Mesendoderm (in vitro differentiated cells): ENCODE data around the gene USP17L24. TPM values are rescaled to one million over a fixed set of nuclear protein-coding genes. Genes with fewer than 3 reads are reported as not detected.
"Not testable (repeated sequence)": the region's sequence is repeated elsewhere in the genome, so short reads cannot be mapped to it uniquely, and the experiment has no call there.

Experiments
- DNase-seq: peaks from one replicate; pipeline ENCODE4 v3.0.0; 2013
- H2AK5ac ChIP-seq: 2 replicates; pipeline ENCODE4 v1.6.1; 2013; ENCODE audit warnings: low read length, inconsistent platforms
- H2BK120ac ChIP-seq: 2 replicates; pipeline ENCODE4 v1.6.1; 2013; ENCODE audit warnings: low read depth, mild to moderate bottlenecking, low read length, moderate library complexity, mixed read lengths
- H2BK15ac ChIP-seq: replicated peaks from 2 replicates; pipeline ENCODE4 v1.6.1; 2013; ENCODE audit warnings: low read depth, mild to moderate bottlenecking, moderate library complexity
- H2BK5ac ChIP-seq: 2 replicates; pipeline ENCODE4 v1.6.1; 2013; ENCODE audit warnings: low read length, inconsistent platforms
- H3K18ac ChIP-seq: 2 replicates; pipeline ENCODE4 v1.6.1; 2013; ENCODE audit warnings: mild to moderate bottlenecking, low read length, mixed read lengths
- H3K23ac ChIP-seq: one replicate; pipeline ENCODE4 v1.6.1; 2013; ENCODE audit warnings: low read length
- H3K27ac ChIP-seq: 2 replicates; pipeline ENCODE4 v1.5.1; 2013; ENCODE audit warnings: low read depth, mild to moderate bottlenecking, inconsistent platforms, low read length, moderate library complexity
- H3K27me3 ChIP-seq: 2 replicates; pipeline ENCODE4 v1.6.1; 2013; ENCODE audit warnings: low read length, control low read depth, mild to moderate bottlenecking, inconsistent platforms; ENCODE audit not compliant: insufficient read depth, poor library complexity
- H3K36me3 ChIP-seq: 2 replicates; pipeline ENCODE4 v1.6.1; 2013; ENCODE audit warnings: low read length, inconsistent platforms; ENCODE audit not compliant: control insufficient read depth, insufficient read depth
- H3K4ac ChIP-seq: one replicate; pipeline ENCODE4 v1.6.1; 2013; ENCODE audit warnings: low read depth, mild to moderate bottlenecking, low read length, moderate library complexity
- H3K4me1 ChIP-seq: 2 replicates; pipeline ENCODE4 v1.6.1; 2013; ENCODE audit warnings: low read depth, low read length, inconsistent platforms; ENCODE audit not compliant: control insufficient read depth
- H3K4me2 ChIP-seq: 2 replicates; pipeline ENCODE4 v1.6.1; 2013; ENCODE audit warnings: low read length
- H3K4me3 ChIP-seq: 2 replicates; pipeline ENCODE4 v1.5.1; 2013; ENCODE audit warnings: mild to moderate bottlenecking, low read length
- H3K56ac ChIP-seq: one replicate; pipeline ENCODE4 v1.6.1; 2013; ENCODE audit warnings: low read length
- H3K79me1 ChIP-seq: 2 replicates; pipeline ENCODE4 v1.6.1; 2013; ENCODE audit warnings: low read length, inconsistent platforms
- H3K79me2 ChIP-seq: 2 replicates; pipeline ENCODE4 v1.6.1; 2013; ENCODE audit warnings: mild to moderate bottlenecking, low read length; ENCODE audit not compliant: control insufficient read depth, insufficient read depth
- H3K9ac ChIP-seq: 2 replicates; pipeline ENCODE4 v1.6.1; 2013; ENCODE audit warnings: low read length, inconsistent platforms
- H4K5ac ChIP-seq: one replicate; pipeline ENCODE4 v1.6.1; 2013; ENCODE audit warnings: low read length
- H4K8ac ChIP-seq: one replicate; pipeline ENCODE4 v1.6.1; 2013; ENCODE audit warnings: low read depth, mild to moderate bottlenecking, control low read depth, low read length, moderate library complexity
- WGBS: extraction: QIAGEN DNeasy Blood & Tissue Kit; methylation state at CpG from one replicate; pipeline ENCODE4 v1.1.7; 2013; ENCODE audit warnings: low lambda C conversion rate, missing lambda C conversion rate; ENCODE audit not compliant: insufficient coverage; ENCODE audit errors: extremely low coverage; 5-methylcytosine and 5-hydroxymethylcytosine counted together
- polyA plus RNA-seq, 2 experiments: library from polyadenylated mRNA; stranded (reverse); fragments of 200-250 nt; gene quantifications; one replicate each; pipeline ENCODE4 v1.2.3, GENCODE V29; 2013

The USP17L24 gene, protein sequence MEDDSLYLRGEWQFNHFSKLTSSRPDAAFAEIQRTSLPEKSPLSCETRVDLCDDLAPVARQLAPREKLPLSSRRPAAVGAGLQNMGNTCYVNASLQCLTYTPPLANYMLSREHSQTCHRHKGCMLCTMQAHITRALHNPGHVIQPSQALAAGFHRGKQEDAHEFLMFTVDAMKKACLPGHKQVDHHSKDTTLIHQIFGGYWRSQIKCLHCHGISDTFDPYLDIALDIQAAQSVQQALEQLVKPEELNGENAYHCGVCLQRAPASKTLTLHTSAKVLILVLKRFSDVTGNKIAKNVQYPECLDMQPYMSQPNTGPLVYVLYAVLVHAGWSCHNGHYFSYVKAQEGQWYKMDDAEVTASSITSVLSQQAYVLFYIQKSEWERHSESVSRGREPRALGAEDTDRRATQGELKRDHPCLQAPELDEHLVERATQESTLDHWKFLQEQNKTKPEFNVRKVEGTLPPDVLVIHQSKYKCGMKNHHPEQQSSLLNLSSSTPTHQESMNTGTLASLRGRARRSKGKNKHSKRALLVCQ
- not detected for polyA plus RNA-seq (2013, experiment 1 of 2)
- not detected for polyA plus RNA-seq (2013, experiment 2 of 2)

DNA sequence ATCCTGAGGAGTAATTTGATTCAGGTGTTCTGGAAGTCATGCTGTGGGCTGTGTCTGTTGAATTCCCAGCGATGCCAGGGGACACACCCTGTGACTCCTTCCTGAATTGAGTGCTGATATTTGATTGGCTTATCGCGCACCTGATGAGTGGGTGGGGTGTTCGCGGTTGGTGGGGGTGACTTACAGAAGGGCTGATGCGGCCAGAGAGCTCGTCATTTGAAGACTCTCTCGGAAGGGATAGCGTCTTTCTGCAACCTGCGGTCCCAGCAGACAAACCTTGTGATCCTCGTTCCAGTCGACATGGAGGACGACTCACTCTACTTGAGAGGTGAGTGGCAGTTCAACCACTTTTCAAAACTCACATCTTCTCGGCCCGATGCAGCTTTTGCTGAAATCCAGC is at the start of gene USP17L24:
Gene USP17L24, plus strand, starts transcription at position 301 of the 400 bp plus-strand sequence. Its CDS starts 0 bp downstream, at position 301.
- H3K4me1 ChIP-seq, DNase-seq, H3K9ac ChIP-seq, H3K79me1 ChIP-seq, H3K27me3 ChIP-seq, H4K5ac ChIP-seq, H2AK5ac ChIP-seq, H3K4me3 ChIP-seq, H2BK5ac ChIP-seq, H2BK120ac ChIP-seq, H2BK15ac ChIP-seq, H3K4ac ChIP-seq, H3K36me3 ChIP-seq, H3K18ac ChIP-seq, H3K27ac ChIP-seq, H3K56ac ChIP-seq, H3K4me2 ChIP-seq, H4K8ac ChIP-seq, H3K23ac ChIP-seq, H3K79me2 ChIP-seq: not testable (repeated sequence)
- no CpG with 5 or more reads among the region's 15 CpGs for WGBS

DNA sequence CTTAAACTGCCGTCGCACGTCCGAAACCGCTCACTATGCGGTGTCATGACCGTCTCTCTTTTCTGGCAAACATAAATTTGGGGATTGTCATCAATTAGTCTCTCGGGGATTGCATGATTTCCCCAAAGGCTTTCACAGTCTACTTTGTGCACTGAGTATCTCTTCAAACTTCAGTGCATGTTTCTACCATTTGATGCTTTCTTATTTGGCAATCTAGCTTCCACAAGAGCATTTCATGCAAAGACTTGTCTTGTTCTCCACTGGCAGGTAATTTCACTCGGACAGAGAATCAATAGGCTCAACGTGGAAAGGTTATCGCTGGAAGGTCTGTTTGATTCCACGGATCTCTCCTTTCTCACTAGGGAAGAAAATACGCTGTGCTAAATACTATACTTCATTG is 774 bp upstream of the USP17L24 start:
- H4K8ac ChIP-seq, H3K18ac ChIP-seq, H3K4me1 ChIP-seq, H2AK5ac ChIP-seq, H3K4me2 ChIP-seq, H2BK120ac ChIP-seq, H4K5ac ChIP-seq, H3K23ac ChIP-seq, H3K9ac ChIP-seq, H3K27me3 ChIP-seq, H2BK15ac ChIP-seq, H3K4me3 ChIP-seq, H2BK5ac ChIP-seq, H3K4ac ChIP-seq, H3K36me3 ChIP-seq, DNase-seq, H3K27ac ChIP-seq, H3K56ac ChIP-seq, H3K79me1 ChIP-seq, H3K79me2 ChIP-seq: not testable (repeated sequence)
- WGBS, result no CpG with 5 or more reads among the region's 13 CpGs

DNA sequence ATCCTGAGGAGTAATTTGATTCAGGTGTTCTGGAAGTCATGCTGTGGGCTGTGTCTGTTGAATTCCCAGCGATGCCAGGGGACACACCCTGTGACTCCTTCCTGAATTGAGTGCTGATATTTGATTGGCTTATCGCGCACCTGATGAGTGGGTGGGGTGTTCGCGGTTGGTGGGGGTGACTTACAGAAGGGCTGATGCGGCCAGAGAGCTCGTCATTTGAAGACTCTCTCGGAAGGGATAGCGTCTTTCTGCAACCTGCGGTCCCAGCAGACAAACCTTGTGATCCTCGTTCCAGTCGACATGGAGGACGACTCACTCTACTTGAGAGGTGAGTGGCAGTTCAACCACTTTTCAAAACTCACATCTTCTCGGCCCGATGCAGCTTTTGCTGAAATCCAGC is 4.6 kb downstream of the USP17L24 start, which contains the start of gene USP17L25:
Gene USP17L25, plus strand, starts transcription at position 301 of the 400 bp plus-strand sequence. Its CDS starts 0 bp downstream, at position 301.
- not testable (repeated sequence) for H3K36me3 ChIP-seq, H3K27ac ChIP-seq, H3K27me3 ChIP-seq, H2BK15ac ChIP-seq, H3K4me2 ChIP-seq, H3K18ac ChIP-seq, DNase-seq, H2AK5ac ChIP-seq, H3K23ac ChIP-seq, H3K9ac ChIP-seq, H3K4me3 ChIP-seq, H4K8ac ChIP-seq, H3K79me1 ChIP-seq, H3K4me1 ChIP-seq, H3K79me2 ChIP-seq, H2BK5ac ChIP-seq, H3K56ac ChIP-seq, H3K4ac ChIP-seq, H2BK120ac ChIP-seq, H4K5ac ChIP-seq
- WGBS, result no CpG with 5 or more reads among the region's 15 CpGs

DNA sequence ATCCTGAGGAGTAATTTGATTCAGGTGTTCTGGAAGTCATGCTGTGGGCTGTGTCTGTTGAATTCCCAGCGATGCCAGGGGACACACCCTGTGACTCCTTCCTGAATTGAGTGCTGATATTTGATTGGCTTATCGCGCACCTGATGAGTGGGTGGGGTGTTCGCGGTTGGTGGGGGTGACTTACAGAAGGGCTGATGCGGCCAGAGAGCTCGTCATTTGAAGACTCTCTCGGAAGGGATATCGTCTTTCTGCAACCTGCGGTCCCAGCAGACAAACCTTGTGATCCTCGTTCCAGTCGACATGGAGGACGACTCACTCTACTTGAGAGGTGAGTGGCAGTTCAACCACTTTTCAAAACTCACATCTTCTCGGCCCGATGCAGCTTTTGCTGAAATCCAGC is 9.4 kb downstream of the USP17L24 start, which contains the start of gene USP17L26:
Gene USP17L26, plus strand, starts transcription at position 301 of the 400 bp plus-strand sequence. Its CDS starts 0 bp downstream, at position 301.
- H3K4me2 ChIP-seq, H3K79me1 ChIP-seq, H2AK5ac ChIP-seq, H3K4me1 ChIP-seq, H2BK15ac ChIP-seq, H3K27ac ChIP-seq, H3K79me2 ChIP-seq, H3K4me3 ChIP-seq, H3K18ac ChIP-seq, H4K8ac ChIP-seq, H3K36me3 ChIP-seq, H2BK5ac ChIP-seq, H3K27me3 ChIP-seq, H2BK120ac ChIP-seq, DNase-seq, H4K5ac ChIP-seq, H3K23ac ChIP-seq, H3K4ac ChIP-seq, H3K9ac ChIP-seq, H3K56ac ChIP-seq: not testable (repeated sequence)
- no CpG with 5 or more reads among the region's 15 CpGs for WGBS

DNA sequence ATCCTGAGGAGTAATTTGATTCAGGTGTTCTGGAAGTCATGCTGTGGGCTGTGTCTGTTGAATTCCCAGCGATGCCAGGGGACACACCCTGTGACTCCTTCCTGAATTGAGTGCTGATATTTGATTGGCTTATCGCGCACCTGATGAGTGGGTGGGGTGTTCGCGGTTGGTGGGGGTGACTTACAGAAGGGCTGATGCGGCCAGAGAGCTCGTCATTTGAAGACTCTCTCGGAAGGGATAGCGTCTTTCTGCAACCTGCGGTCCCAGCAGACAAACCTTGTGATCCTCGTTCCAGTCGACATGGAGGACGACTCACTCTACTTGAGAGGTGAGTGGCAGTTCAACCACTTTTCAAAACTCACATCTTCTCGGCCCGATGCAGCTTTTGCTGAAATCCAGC is 14.1 kb downstream of the USP17L24 start, which contains the start of gene USP17L5:
Gene USP17L5, plus strand, starts transcription at position 301 of the 400 bp plus-strand sequence. Its CDS starts 0 bp downstream, at position 301.
- not testable (repeated sequence) for H3K56ac ChIP-seq, H3K9ac ChIP-seq, H3K4ac ChIP-seq, H3K79me2 ChIP-seq, H3K79me1 ChIP-seq, H3K27ac ChIP-seq, H3K4me2 ChIP-seq, H4K8ac ChIP-seq, H2AK5ac ChIP-seq, H3K27me3 ChIP-seq, H3K23ac ChIP-seq, H3K4me3 ChIP-seq, H3K36me3 ChIP-seq, H2BK5ac ChIP-seq, H3K4me1 ChIP-seq, H3K18ac ChIP-seq, H2BK120ac ChIP-seq, DNase-seq, H2BK15ac ChIP-seq, H4K5ac ChIP-seq
- no CpG with 5 or more reads among the region's 15 CpGs for WGBS
